H1 (cell line): Measurements from ENCODE around the gene FAM50B. TPM values are rescaled to one million over a fixed set of nuclear protein-coding genes. Genes with fewer than 3 reads are reported as not detected.

ENCODE experiments used
- CTCF ChIA-PET: fragments of 300-600 bp; sonication (Branson Sonifier 250); formaldehyde crosslinking; loops from one replicate; lab custom pipeline; 2021; ENCODE audit not compliant: partially characterized antibody; lab: Charles Lee
- POLR2A ChIA-PET: fragments of 300-600 bp; sonication (Branson Sonifier 250); formaldehyde crosslinking; loops from one replicate; lab custom pipeline; 2021; ENCODE audit warnings: inconsistent platforms; ENCODE audit not compliant: partially characterized antibody; lab: Charles Lee
- DNase-seq, 2 experiments: peaks; one replicate each; pipeline versions ENCODE4 v3.0.0 to v3.0.0-alpha.2; 2010 to 2022; ENCODE audit warnings: low spot score in 2 of 2, low read depth in 1 of 2, mixed read lengths in 1 of 2
- FAIRE-seq: peaks from 2 replicates; lab custom pipeline; 2011; peaks lifted over from hg19 to GRCh38; lab: Jason Lieb, UNC
- H2AFZ ChIP-seq: 2 replicates; pipeline ENCODE4 v1.8.1; 2012; ENCODE audit warnings: low read length, inconsistent platforms
- H2AK5ac ChIP-seq: 2 replicates; pipeline ENCODE4 v1.6.1; 2013; ENCODE audit warnings: low read depth, low read length
- H2BK120ac ChIP-seq: replicated peaks from 2 replicates; pipeline ENCODE3; 2013; ENCODE audit warnings: low read depth, low read length, inconsistent platforms
- H2BK12ac ChIP-seq: 2 replicates; pipeline ENCODE4 v1.6.1; 2013; ENCODE audit warnings: low read depth, low read length
- H2BK15ac ChIP-seq: 2 replicates; pipeline ENCODE4 v1.6.1; 2013; ENCODE audit warnings: low read length
- H2BK20ac ChIP-seq: 2 replicates; pipeline ENCODE4 v1.6.1; 2013; ENCODE audit warnings: low read length
- H2BK5ac ChIP-seq: 2 replicates; pipeline ENCODE4 v1.6.1; 2013; ENCODE audit warnings: low read depth, low read length
- H3K14ac ChIP-seq: 2 replicates; pipeline ENCODE4 v1.6.1; 2013; ENCODE audit warnings: inconsistent platforms; ENCODE audit not compliant: insufficient read length
- H3K18ac ChIP-seq: 2 replicates; pipeline ENCODE4 v1.6.1; 2013; ENCODE audit warnings: low read length; ENCODE audit errors: extremely low read depth
- H3K23ac ChIP-seq: 2 replicates; pipeline ENCODE4 v1.6.1; 2013; ENCODE audit warnings: inconsistent platforms; ENCODE audit not compliant: insufficient read length
- H3K23me2 ChIP-seq: 2 replicates; pipeline ENCODE4 v1.6.1; 2013; ENCODE audit warnings: low read depth, low read length
- H3K27ac ChIP-seq: 2 replicates; pipeline ENCODE4 v1.6.1; 2011; ENCODE audit warnings: low read depth, low read length, inconsistent platforms
- H3K27me3 ChIP-seq, 4 experiments: replicated peaks in 1 of 4; 1 replicate in 1 of 4; 2 replicates in 3 of 4; pipeline versions ENCODE4 v1.6.1 to v1.8.1; 2011 to 2013; ENCODE audit warnings: low read length in 3 of 4, mild to moderate bottlenecking in 3 of 4, inconsistent platforms in 2 of 4, mixed read lengths in 2 of 4, moderate library complexity in 1 of 4; ENCODE audit not compliant: control insufficient read depth in 3 of 4, insufficient read depth in 3 of 4; ENCODE audit errors: extremely low read depth in 1 of 4
- H3K36me3 ChIP-seq, 4 experiments: 2 replicates each; pipeline versions ENCODE4 v1.6.1 to v1.8.1; 2011 to 2013; ENCODE audit warnings: mild to moderate bottlenecking in 4 of 4, low read length in 3 of 4, moderate library complexity in 2 of 4, control low read depth in 1 of 4, inconsistent platforms in 1 of 4; ENCODE audit not compliant: insufficient read depth in 4 of 4, control insufficient read depth in 2 of 4
- H3K4ac ChIP-seq: replicated peaks from 2 replicates; pipeline ENCODE3; 2013; ENCODE audit warnings: low read length, low read depth, mixed read lengths, inconsistent platforms; ENCODE audit not compliant: insufficient read length
- H3K4me1 ChIP-seq, 4 experiments: replicated peaks in 1 of 4; 1 replicate in 1 of 4; 2 replicates in 3 of 4; pipeline versions ENCODE4 v1.6.1 to v1.8.1; 2011 to 2013; ENCODE audit warnings: low read length in 3 of 4, inconsistent platforms in 2 of 4, mixed read lengths in 1 of 4; ENCODE audit not compliant: insufficient read depth in 4 of 4, control insufficient read depth in 3 of 4
- H3K4me2 ChIP-seq, 2 experiments: 2 replicates each; pipeline versions ENCODE4 v1.6.1 to v1.8.1; 2011 to 2013; ENCODE audit warnings: low read depth in 2 of 2, low read length in 2 of 2, control low read depth in 1 of 2, inconsistent platforms in 1 of 2, mild to moderate bottlenecking in 1 of 2; ENCODE audit not compliant: insufficient read depth in 1 of 2
- H3K4me3 ChIP-seq, 4 experiments: fragments of 200-600, 300-600 bp in 1 of 4; sonication (generic), shearing (Covaris generic), sonication (Bioruptor Twin) in 1 of 4; 2 replicates each; pipeline versions ENCODE4 v1.5.1 to v1.8.1; 2011 to 2016; ENCODE audit warnings: low read length in 4 of 4, low read depth in 3 of 4, control low read depth in 2 of 4, inconsistent platforms in 2 of 4, mild to moderate bottlenecking in 2 of 4, mixed read lengths in 1 of 4, moderate library complexity in 1 of 4; ENCODE audit not compliant: insufficient read depth in 2 of 4; ENCODE audit errors: extremely low read depth in 1 of 4
- H3K56ac ChIP-seq: replicated peaks from 2 replicates; pipeline ENCODE3; 2013; ENCODE audit warnings: low read depth, mild to moderate bottlenecking, mixed read lengths, low read length, inconsistent platforms; ENCODE audit not compliant: insufficient read length
- H3K79me1 ChIP-seq: 2 replicates; pipeline ENCODE4 v1.6.1; 2013; ENCODE audit warnings: low read depth, low read length, control low read depth
- H3K79me2 ChIP-seq, 2 experiments: 2 replicates each; pipeline versions ENCODE4 v1.6.1 to v1.8.1; 2012 to 2013; ENCODE audit warnings: low read length in 2 of 2, mild to moderate bottlenecking in 2 of 2, inconsistent platforms in 1 of 2; ENCODE audit not compliant: insufficient read depth in 2 of 2, control insufficient read depth in 1 of 2
- H3K9ac ChIP-seq, 4 experiments: replicated peaks in 1 of 4; 1 replicate in 1 of 4; 2 replicates in 3 of 4; pipeline versions ENCODE4 v1.6.1 to v1.8.1; 2011 to 2013; ENCODE audit warnings: low read depth in 3 of 4, low read length in 3 of 4, control low read depth in 2 of 4, mild to moderate bottlenecking in 2 of 4, moderate library complexity in 2 of 4, inconsistent platforms in 1 of 4; ENCODE audit errors: extremely low read depth in 1 of 4
- H3K9me3 ChIP-seq, 2 experiments: 2 replicates each; pipeline versions ENCODE4 v1.6.1 to v1.8.1; 2012 to 2013; ENCODE audit warnings: mild to moderate bottlenecking in 2 of 2, moderate library complexity in 2 of 2, control low read depth in 1 of 2, inconsistent platforms in 1 of 2, low read depth in 1 of 2, low read length in 1 of 2, mixed read lengths in 1 of 2; ENCODE audit not compliant: insufficient read depth in 2 of 2
- H4K20me1 ChIP-seq, 2 experiments: replicated peaks in 1 of 2; 2 replicates each; pipeline versions ENCODE3 to v1.8.1; 2011 to 2013; ENCODE audit warnings: inconsistent platforms in 2 of 2, low read length in 2 of 2, mild to moderate bottlenecking in 1 of 2; ENCODE audit not compliant: insufficient read depth in 2 of 2, control insufficient read depth in 1 of 2
- H4K5ac ChIP-seq: 2 replicates; pipeline ENCODE4 v1.6.1; 2013; ENCODE audit warnings: low read length, low read depth, mixed read lengths, inconsistent platforms; ENCODE audit not compliant: insufficient read length
- H4K8ac ChIP-seq: 2 replicates; pipeline ENCODE4 v1.8.0; 2013; ENCODE audit warnings: mild to moderate bottlenecking, moderate library complexity, low read length, inconsistent platforms; ENCODE audit not compliant: insufficient read depth; ENCODE audit errors: extremely low read depth
- H4K91ac ChIP-seq: replicated peaks from 2 replicates; pipeline ENCODE3; 2013; ENCODE audit warnings: low read length, mixed read lengths, inconsistent platforms; ENCODE audit not compliant: insufficient read length
- WGBS, 2 experiments: shearing (Covaris generic) in 1 of 2; methylation state at CpG; one replicate each; pipeline versions ENCODE4 v1.1.6 to v1.1.7; 2013 to 2015; ENCODE audit warnings: low lambda C conversion rate in 2 of 2, mixed read lengths in 2 of 2, inconsistent platforms in 1 of 2, low coverage in 1 of 2, missing lambda C conversion rate in 1 of 2; ENCODE audit not compliant: insufficient replicate concordance in 2 of 2, insufficient coverage in 1 of 2, insufficient read length in 1 of 2; ENCODE audit errors: extremely low coverage in 1 of 2, missing lambda C conversion rate in 1 of 2; 5-methylcytosine and 5-hydroxymethylcytosine counted together
- polyA plus RNA-seq, 7 experiments: library from polyadenylated mRNA; depleted of rRNA in 3 of 7; stranded (reverse) in 5 of 7; unstranded in 2 of 7; fragments of >200 nt in 5 of 7; fragments of 200-250 nt in 2 of 7; gene quantifications; 1 replicate in 5 of 7; 2 replicates in 1 of 7; 4 replicates in 1 of 7; pipeline versions ENCODE4 v1.2.1 to v1.2.3, GENCODE V29; 2011 to 2013; ENCODE audit warnings: missing spikeins in 2 of 7, mixed read lengths in 2 of 7
- total RNA-seq: library from RNA; stranded (reverse); fragmentation: NEBNext Ultra II Directional; extraction: Animal tissue kit (Norgen Biotek cat#: 25700); gene quantifications from 2 replicates; pipeline ENCODE4 v1.2.1, GENCODE V29; 2021

FAM50B gene
- total and polyA plus RNA-seq, 2 of the 8 experiments (the other 6 are each of a cell fraction or from before 2014, with no cell fraction given) = 3.1 to 3.2 TPM

DNA sequence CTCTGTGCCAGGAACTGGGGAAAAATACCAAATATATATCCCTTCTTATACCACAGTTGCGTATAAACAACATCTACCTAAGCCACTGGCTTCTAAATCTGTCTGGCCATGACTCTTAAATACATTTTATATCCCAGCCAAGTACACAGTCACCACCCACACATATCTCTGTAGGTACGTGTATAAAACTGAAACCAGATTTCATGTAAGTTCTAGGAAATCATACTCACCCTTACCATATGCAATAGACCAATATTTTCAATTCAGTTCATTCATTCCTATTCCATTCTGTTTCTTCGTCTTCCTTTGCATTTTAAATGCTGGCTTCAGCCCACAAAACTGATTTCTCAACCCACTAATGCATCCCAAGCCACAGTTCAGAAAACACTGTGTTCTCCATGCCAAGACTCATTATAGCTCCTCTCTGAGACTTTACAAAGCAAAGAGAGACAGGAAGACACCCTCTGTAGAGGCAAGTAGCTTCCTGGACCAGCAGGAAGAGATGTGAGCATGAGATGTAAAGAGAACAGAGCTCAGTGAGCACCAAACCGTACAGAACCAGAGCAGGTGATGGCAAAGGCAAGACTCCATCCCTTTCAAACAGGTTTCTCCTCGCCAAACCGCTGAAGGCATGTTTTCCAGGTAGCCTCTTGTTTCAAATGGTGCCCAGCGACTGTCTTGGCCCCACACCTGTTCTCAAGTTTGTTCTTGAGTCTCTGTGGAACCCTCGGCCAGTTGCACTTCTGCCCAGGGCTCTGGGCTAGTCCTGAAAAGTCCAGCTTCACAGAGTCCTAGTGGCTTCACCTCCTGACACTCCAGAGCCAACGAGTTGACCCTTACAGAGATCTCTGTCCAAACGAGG is 18.7 kb downstream of the FAM50B start:
- DNase-seq (no peak), FAIRE-seq (no peak)
- Histone ChIP-seq H2BK15ac (no peak overlapping the region), H3K14ac (no peak overlapping the region), H3K23me2 (no peaks in the 10 kb centered on the region), H3K36me3 (no peaks in the 10 kb centered on the region), H2AFZ (peak overlapping the region; percentile 75), H3K56ac (no peak overlapping the region), H3K4me1 (peaks cover 0 to 3% (median 0%) of the 10 kb centered on the region in 4 experiments; a peak in 1 of 7 replicates), H3K27ac (no peak overlapping the region), H3K79me1 (peaks cover 2% of the 10 kb centered on the region; the same call in 1 of the 2 replicates), H4K91ac (no peak overlapping the region), H4K5ac (no peak overlapping the region), H3K23ac (no peak overlapping the region), H4K8ac (no peak overlapping the region), H3K9me3 (no peaks in the 10 kb centered on the region), H2BK20ac (no peak overlapping the region), H3K4me3 (no peak overlapping the region), H3K4ac (no peak overlapping the region), H3K27me3 (no peaks in the 10 kb centered on the region), H2BK12ac (no peak overlapping the region), H3K79me2 (no peaks in the 10 kb centered on the region), H2BK120ac (no peak overlapping the region), H3K4me2 (no peak overlapping the region), H2BK5ac (no peak overlapping the region), H4K20me1 (no peaks in the 10 kb centered on the region), H3K18ac (no peak overlapping the region), H3K9ac (no peak overlapping the region), H2AK5ac (no peak overlapping the region)
- POLR2A ChIA-PET = no interaction called here
- CTCF ChIA-PET = interaction anchor here (3.6 kb wide), 1 partner anchor 18 kb away, joined by 24 read pairs; the partner anchor contains the start of gene FAM50B
- 89% methylated on average over 10 of the region's 10 CpGs; no CpG with 5 or more reads in 1 of the 2 experiments for WGBS, 2 experiments
